HG02970 (cell line): ENCODE results near the gene RETREG2.

Source experiments
- ATAC-seq: cut with Tn5 transposase; IDR thresholded peaks from one replicate; pipeline ENCODE4 v1.9.1; 2021; ENCODE audit warnings: mild to moderate bottlenecking, moderate library complexity, moderate number of reproducible peaks; ENCODE audit not compliant: unreplicated experiment, low FRiP score

RETREG2 gene

DNA sequence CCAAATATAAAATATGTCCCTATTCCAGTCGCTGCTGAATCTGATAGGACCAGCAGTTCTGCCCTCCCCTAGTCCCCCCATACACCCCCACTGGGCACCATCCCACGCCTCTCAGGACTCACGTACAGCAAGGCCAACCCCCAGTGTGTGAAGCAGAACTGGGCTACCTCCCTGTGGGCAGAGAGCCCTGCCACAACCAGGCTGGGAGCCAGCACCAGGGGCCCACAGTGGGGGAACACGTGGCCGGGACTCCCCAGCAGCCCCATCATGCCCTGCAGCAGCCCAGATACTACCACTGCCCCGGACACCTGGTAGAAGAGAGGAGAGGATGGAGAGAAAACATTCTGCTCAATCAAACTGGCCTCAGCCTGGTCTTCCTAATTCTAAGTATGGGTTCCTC, 9.5 kb upstream of the RETREG2 start:
- no peak for ATAC-seq

DNA sequence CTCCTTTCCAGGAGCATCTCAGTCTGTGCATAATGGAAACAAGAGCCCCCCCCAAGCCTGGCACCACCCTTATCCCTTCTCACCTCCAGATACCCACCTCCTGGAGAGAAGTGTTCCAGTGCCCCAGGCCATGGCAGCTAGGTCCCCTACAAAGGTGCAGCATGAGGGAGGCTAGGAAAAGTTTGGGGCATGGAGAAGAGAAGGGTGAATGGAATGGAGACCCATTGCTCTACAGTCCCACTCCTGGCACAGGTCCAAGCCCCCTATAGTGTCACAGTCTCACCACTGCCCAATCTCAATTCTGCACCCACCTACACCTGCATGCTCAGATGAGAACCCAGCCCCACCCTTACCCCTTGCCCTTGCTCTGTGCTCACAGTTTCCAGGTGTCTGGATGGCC, 9.1 kb upstream of the RETREG2 start:
- ATAC-seq: no peak

- ATAC-seq: no peak
These were observed 8.0 kb upstream of the RETREG2 start, which contains the start of gene SLC23A3 for GRCh38 chr2:219169930-219170654. Gene SLC23A3 (minus strand): TSS chr2:219170029. CDS start chr2:219169984, 45 bp downstream.

DNA sequence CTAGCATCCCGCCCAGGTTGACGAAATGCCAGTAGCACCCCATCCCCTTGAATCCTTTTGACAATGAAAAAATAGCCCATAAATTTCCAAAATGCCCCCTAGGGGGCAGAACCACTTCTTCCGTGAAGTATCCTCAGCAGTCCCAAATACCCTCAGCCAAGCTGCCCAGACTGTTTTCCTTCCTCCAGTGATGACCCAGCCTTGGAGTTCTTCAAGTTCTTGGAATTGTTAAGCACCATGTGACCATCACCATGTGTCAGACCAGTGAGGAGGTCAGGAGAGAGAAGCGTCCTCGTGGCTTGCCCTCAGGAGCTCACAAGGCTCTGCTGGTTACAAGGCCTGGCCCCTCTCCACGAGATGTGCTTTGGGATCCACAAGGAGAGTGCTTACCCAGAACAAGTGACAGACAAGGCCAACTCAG, 6.8 kb upstream of the RETREG2 start:
- no peak for ATAC-seq

DNA sequence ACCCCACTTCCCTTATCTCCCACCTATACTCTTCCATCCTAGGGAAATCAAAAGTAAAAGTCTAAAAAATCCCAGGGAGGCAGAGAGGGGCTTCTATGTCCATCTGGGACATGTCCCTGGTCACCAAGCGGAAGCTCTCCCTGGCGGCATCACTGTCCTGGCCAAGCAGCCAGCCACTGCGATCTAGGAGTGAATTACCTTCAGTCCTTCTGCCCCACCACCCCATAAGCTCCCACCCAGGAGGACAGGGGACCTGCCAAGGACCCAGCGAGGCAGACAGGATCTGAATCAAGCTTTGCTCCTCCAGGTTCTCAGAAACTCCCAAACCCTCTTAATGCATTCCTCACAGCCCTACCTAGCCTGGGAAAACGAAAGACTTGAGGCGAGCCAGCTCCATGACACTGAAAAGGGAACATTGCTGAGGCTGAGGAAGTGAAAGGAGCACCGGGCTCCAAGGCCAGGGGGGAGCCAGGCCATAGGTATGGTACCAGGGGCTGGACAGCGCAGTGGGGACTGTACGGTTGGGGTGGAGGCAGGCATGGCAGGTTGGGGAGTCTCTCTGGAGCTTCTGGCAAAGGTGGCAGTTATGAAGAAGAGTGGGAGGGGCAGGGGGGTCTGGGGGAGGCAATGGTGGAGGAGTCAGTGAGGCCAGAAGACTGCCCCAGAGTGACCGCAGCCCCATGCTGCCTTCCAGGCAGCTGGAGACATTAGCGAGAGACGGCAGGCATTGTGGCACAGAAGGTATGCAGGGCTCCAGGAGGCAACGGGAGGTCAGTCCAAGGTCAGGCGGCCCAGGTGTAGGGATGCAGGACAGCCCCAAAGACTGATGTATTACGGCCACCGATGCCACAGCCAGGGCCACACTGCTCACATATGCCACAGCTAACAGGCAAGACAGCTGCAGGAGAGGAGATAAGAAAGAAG, 5.6 kb upstream of the RETREG2 start:
- ATAC-seq: no peak

DNA sequence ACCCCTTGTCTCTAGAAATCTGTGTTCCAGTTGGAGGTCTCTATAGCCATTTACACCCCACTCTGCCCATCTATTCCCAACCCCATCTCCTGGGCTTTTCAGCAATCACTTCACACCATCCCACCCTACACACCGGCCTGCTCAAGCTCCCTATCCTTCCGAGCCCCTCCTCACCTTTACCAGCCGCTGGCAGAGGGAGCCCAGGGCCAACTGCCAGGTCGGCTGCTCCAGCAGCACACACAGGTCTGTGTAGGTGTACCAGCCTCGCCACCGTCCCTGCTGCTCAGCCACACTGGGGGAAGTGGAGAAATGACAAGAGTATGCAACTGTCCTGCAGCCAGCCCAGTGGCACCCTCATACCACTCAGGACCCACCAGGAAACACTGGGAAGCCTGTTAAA, 4.9 kb upstream of the RETREG2 start:
- no peak for ATAC-seq

DNA sequence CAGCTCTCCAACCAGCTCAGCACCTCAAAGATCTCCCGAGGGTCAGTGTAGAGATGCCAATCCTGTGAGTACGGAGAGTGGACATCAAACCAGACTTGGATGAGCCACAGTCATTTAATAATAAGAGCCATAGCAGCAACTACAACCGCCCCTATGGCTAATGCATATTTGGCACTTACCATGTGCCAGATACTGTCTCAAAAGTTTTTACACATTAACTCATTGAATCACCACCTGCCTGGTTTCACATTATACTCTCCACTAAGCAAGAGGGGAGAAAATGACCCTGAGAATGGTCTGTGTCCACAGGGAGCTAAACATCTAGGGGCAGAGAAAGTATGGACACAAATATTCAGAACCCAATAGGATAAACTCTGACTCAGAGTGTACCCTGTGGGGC, 3.9 kb upstream of the RETREG2 start:
- no peak for ATAC-seq

GRCh38 chr2:219174801-219175200, 3.3 kb upstream of the RETREG2 start:
- no peak for ATAC-seq

GRCh38 chr2:219175486-219175885, 2.6 kb upstream of the RETREG2 start:
- no peak for ATAC-seq

- ATAC-seq: peak; percentile 17
These were observed 1.9 kb upstream of the RETREG2 start for GRCh38 chr2:219175928-219176817.

DNA sequence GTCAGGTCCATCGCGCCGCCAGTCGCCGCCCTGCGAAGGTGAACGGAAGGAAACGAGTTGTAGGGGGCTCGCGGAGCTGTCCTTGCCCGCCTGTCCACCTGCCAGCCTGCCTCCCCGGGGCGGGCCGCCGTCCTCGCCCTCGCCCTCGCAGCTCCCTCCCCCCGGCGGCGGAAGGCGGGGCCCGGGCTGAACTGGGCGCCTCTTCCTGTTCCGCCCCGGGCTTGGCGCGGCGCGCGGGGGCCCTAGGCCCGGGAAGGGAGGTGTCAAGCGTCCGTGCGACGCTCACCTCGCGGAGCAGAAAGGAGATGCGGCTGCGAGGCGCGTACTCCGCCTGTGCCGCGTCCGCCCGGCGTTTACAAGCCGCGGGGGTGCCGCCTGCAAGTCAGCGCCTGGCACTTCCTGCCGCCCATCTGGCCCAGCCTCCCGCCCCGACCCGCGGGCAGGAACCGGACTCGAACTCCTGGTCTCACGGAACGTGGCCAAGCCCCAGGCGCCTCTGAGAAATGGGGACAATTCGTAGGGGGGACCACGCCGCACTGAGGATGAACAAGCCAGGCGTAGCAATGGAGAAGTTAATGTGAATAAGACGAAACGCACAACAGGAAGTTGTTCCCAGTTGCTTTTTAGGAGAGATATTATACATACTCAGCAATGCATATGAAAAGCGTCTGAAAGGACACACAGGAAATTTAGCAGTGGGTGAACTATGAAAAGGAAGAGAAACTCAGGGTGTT, 1.1 kb upstream of the RETREG2 start, which contains the start of gene CNPPD1:
CNPPD1 (minus strand) TSS at position 108 of the 734 bp plus-strand sequence; CDS start at position 11, 97 bp downstream.
- ATAC-seq: peak; percentile 47

DNA sequence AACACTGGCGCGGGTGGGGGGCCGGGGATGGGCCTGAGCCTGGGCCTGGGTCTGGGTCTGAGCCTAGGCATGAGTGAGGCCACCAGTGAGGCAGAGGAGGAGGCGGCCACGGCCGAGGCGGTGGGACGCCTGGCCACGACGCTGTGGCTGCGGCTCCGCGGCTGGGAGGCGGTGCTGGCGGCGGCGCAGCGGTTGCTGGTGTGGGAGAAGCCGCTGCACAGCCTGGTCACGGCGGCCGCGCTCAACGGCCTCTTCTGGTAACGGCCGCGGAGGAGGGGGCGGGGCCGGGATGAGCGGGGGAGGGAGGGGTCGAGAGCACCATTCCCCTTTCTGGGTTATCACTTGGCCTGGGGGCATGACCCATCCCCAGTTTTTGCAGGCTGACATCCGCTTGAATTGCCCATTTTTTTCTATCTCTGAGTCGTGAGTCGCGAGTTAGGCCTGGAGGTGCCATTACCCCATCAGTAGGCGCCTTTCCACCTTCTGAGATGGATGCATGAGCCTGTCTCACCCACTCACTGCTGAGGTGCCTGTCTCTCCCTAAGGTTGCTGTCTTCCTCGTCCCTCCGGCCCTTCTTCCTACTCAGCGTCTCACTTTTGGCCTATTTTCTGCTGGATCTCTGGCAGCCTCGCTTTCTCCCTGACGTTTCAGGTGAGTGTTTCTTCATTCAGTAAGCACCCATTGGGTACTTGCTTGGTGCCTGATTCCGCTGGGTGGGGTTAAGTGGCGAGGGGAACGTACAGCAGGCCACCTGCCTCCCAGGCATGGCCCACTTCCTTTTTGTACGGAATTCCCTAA, 501 bp downstream of the RETREG2 start:
- peak; percentile 5 for ATAC-seq

- ATAC-seq: no peak
These were observed 1.8 kb downstream of the RETREG2 start for GRCh38 chr2:219179601-219180465.

DNA sequence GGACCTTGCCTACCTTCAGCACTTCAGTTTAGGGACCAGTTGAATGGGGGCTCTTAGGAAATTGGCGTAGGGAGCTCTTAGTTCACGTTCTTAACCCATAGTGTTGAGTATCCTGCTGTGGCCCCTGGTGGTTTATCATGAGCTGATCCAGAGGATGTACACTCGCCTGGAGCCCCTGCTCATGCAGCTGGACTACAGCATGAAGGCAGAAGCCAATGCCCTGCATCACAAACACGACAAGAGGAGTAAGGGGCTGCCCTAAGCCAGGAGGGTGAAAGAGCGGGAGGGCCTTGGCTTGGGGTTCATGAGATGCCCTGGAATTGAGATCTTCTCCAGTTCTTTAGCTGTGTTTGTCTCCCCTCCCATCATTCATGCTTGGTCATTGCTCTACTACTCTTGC, 2.9 kb downstream of the RETREG2 start:
- ATAC-seq: no peak

DNA sequence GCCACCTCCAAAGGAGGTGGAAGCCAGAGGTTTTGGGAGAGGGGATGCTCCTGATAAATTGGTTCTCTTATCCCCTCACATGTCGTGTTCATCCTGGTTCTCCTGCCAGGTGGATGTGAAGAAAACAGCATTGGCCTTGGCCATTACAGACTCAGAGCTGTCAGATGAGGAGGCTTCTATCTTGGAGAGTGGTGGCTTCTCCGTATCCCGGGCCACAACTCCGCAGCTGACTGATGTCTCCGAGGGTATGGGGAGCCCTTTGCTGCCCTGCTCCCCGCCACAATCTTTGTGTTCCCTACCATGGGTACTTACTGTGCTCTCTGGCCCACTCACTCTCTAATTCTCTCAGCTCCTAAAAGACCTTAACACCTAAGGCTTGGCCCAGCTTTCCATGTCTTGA, 3.5 kb downstream of the RETREG2 start:
- no peak for ATAC-seq

GRCh38 chr2:219182331-219183150, 4.5 kb downstream of the RETREG2 start:
- ATAC-seq: no peak

DNA sequence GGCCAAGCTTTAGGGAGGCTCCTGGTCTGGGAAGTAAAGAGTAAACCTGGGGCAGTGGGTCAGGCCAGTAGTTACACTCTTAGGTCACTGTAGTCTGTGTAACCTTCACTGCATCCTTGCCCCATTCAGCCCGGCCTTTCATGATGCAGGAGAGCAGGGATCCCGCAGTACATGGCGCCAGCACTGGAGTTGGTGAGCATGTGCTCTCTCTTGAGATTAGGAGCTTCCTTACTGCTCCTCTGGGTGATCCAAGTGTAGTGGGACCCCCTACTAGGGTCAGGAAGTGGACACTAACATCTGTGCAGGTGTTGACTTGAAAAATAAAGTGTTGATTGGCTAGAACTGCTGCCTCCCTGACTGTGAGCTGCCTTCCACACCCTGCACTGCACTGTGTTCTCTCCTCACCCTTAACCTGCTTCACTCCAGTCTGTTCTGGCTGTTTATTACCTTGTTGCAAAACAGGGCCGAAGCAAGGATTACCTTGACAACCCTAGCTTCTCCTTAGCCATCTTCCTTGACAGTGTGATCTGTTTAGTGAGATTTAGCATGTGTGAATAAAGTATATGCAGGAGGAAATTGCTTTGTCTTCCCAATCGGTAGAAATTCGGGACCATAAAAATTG, 5.2 kb downstream of the RETREG2 start:
- no peak for ATAC-seq
